HG03045 (cell line): ENCODE data around the gene ZNF724.
"Not testable (repeated sequence)": the region's sequence is repeated elsewhere in the genome, so short reads cannot be mapped to it uniquely, and the experiment has no call there.

Experiments used
- ATAC-seq: cut with Tn5 transposase; IDR thresholded peaks from one replicate; pipeline ENCODE4 v1.9.1; 2021; ENCODE audit warnings: mild to moderate bottlenecking, moderate library complexity; ENCODE audit not compliant: unreplicated experiment

Gene ZNF724

GRCh38 chr19:23253256-23253655, 3.1 kb upstream of the ZNF724 start:
- ATAC-seq: not testable (repeated sequence)

- ATAC-seq: no peak
Measured at GRCh38 chr19:23241419-23241818, 8.8 kb downstream of the ZNF724 start.

- no peak for ATAC-seq
Measured at GRCh38 chr19:23222998-23223652, 27.1 kb downstream of the ZNF724 start.

- ATAC-seq: no peak
Measured at GRCh38 chr19:23203841-23204344, 46.3 kb downstream of the ZNF724 start.

GRCh38 chr19:23190341-23190740, 59.9 kb downstream of the ZNF724 start:
- no peak for ATAC-seq

- ATAC-seq: no peak
Measured at GRCh38 chr19:23183251-23183650, 66.9 kb downstream of the ZNF724 start.
